IMR-90 (cell line): ENCODE results near the gene POLR1G. TPM values are rescaled to one million over a fixed set of nuclear protein-coding genes. Genes with fewer than 3 reads are reported as not detected.

Source experiments
- ATAC-seq: fragments of 200-7000 bp; cut with Tn5 transposase; 2 replicates; pipeline ENCODE4 v1.9.1; 2020; ENCODE audit warnings: low read depth, mild to moderate bottlenecking, moderate library complexity
- BruUV-seq: library from RNA; stranded (reverse); fragments of 400-500 nt; replicated peaks from 2 replicates; lab custom pipeline; 2021; lab: Mats Ljungman, UMichigan
- CTCF ChIA-PET: fragments of 300-600 bp; formaldehyde crosslinking; extraction: SDS; loops from one replicate; lab custom pipeline; 2021; ENCODE audit warnings: antibody characterized with exemption; lab: Yijun Ruan, JAX
- POLR2A ChIA-PET: fragments of 300-600 bp; sonication (Branson Sonifier 250); formaldehyde crosslinking; loops from one replicate; lab custom pipeline; 2022; ENCODE audit warnings: antibody characterized with exemption; ENCODE audit not compliant: unreplicated experiment; lab: Charles Lee
- DNase-seq: peaks from one replicate; pipeline ENCODE4 v3.0.0; 2013
- H2AFZ ChIP-seq: replicated peaks from 2 replicates; pipeline ENCODE3; 2013; ENCODE audit warnings: low read length, mild to moderate bottlenecking; ENCODE audit not compliant: poor library complexity
- H2AK5ac ChIP-seq: 2 replicates; pipeline ENCODE4 v1.6.1; 2013; ENCODE audit warnings: low read depth, low read length, inconsistent platforms
- H2AK9ac ChIP-seq: replicated peaks from 2 replicates; pipeline ENCODE3; 2013; ENCODE audit warnings: mild to moderate bottlenecking, low read depth, low read length, moderate library complexity; ENCODE audit not compliant: poor library complexity
- H2BK120ac ChIP-seq: 2 replicates; pipeline ENCODE4 v1.6.1; 2013; ENCODE audit warnings: low read depth, low read length, inconsistent platforms
- H2BK15ac ChIP-seq: 3 replicates; pipeline ENCODE4 v1.6.1; 2013; ENCODE audit warnings: low read depth, low read length, inconsistent platforms
- H2BK20ac ChIP-seq: 2 replicates; pipeline ENCODE4 v1.6.1; 2013; ENCODE audit warnings: low read depth, mild to moderate bottlenecking, inconsistent platforms, low read length, moderate library complexity
- H2BK5ac ChIP-seq: 2 replicates; pipeline ENCODE4 v1.6.1; 2013; ENCODE audit warnings: mild to moderate bottlenecking, low read depth, low read length, inconsistent platforms; ENCODE audit not compliant: poor library complexity, severe bottlenecking
- H3K14ac ChIP-seq: replicated peaks from 2 replicates; pipeline ENCODE4 v1.6.1; 2013; ENCODE audit warnings: low read depth, low read length, inconsistent platforms
- H3K18ac ChIP-seq: 2 replicates; pipeline ENCODE4 v1.6.1; 2013; ENCODE audit warnings: low read depth, low read length, control low read depth
- H3K23ac ChIP-seq: 2 replicates; pipeline ENCODE4 v1.6.1; 2013; ENCODE audit warnings: low read depth, low read length, inconsistent platforms
- H3K27ac ChIP-seq: 2 replicates; pipeline ENCODE4 v1.5.1; 2013; ENCODE audit warnings: mild to moderate bottlenecking, control low read depth, low read length; ENCODE audit not compliant: insufficient read depth
- H3K27me3 ChIP-seq: 2 replicates; pipeline ENCODE4 v1.6.1; 2013; ENCODE audit warnings: low read length; ENCODE audit not compliant: control insufficient read depth, insufficient read depth
- H3K36me3 ChIP-seq: 2 replicates; pipeline ENCODE4 v1.6.1; 2013; ENCODE audit warnings: low read length, mixed read lengths; ENCODE audit not compliant: control insufficient read depth, insufficient read depth
- H3K4ac ChIP-seq: 2 replicates; pipeline ENCODE4 v1.6.1; 2013; ENCODE audit warnings: low read depth, low read length, inconsistent platforms
- H3K4me1 ChIP-seq: 2 replicates; pipeline ENCODE4 v1.6.1; 2013; ENCODE audit warnings: low read length, mixed read lengths; ENCODE audit not compliant: control insufficient read depth, insufficient read depth
- H3K4me2 ChIP-seq: 2 replicates; pipeline ENCODE4 v1.6.1; 2013; ENCODE audit warnings: low read depth, mild to moderate bottlenecking, control low read depth, low read length, moderate library complexity
- H3K4me3 ChIP-seq: 2 replicates; pipeline ENCODE4 v1.5.1; 2013; ENCODE audit warnings: low read depth, mild to moderate bottlenecking, control low read depth, low read length, moderate library complexity; ENCODE audit not compliant: insufficient read depth
- H3K56ac ChIP-seq: 2 replicates; pipeline ENCODE4 v1.6.1; 2013; ENCODE audit warnings: low read length, inconsistent platforms; ENCODE audit not compliant: insufficient read depth; ENCODE audit errors: extremely low read depth
- H3K79me1 ChIP-seq, 2 experiments: 2 replicates each; pipeline ENCODE4 v1.6.1; 2013; ENCODE audit warnings: low read length in 2 of 2, inconsistent platforms in 1 of 2, low read depth in 1 of 2
- H3K9ac ChIP-seq: 2 replicates; pipeline ENCODE4 v1.6.1; 2013; ENCODE audit warnings: low read depth, low read length, control low read depth
- H3K9me1 ChIP-seq: 2 replicates; pipeline ENCODE4 v1.6.1; 2013; ENCODE audit warnings: low read length, inconsistent platforms; ENCODE audit not compliant: insufficient read depth
- H3K9me3 ChIP-seq: 2 replicates; pipeline ENCODE4 v1.6.1; 2013; ENCODE audit warnings: low read length; ENCODE audit not compliant: control insufficient read depth, insufficient read depth
- H4K20me1 ChIP-seq: 2 replicates; pipeline ENCODE4 v1.6.1; 2013; ENCODE audit warnings: low read length, inconsistent platforms; ENCODE audit not compliant: insufficient read depth
- H4K5ac ChIP-seq: 2 replicates; pipeline ENCODE4 v1.6.1; 2013; ENCODE audit warnings: mild to moderate bottlenecking, low read depth, low read length, control low read depth
- H4K8ac ChIP-seq, 2 experiments: 2 replicates each; pipeline ENCODE4 v1.6.1; 2013; ENCODE audit warnings: low read depth in 2 of 2, low read length in 2 of 2, control low read depth in 1 of 2, inconsistent platforms in 1 of 2
- H4K91ac ChIP-seq: 2 replicates; pipeline ENCODE4 v1.6.1; 2013; ENCODE audit warnings: low read depth, low read length, inconsistent platforms; ENCODE audit not compliant: insufficient read depth
- BHLHE40 ChIP-seq: fragments of 150-350 bp; IDR thresholded peaks from 2 replicates; pipeline ENCODE4 v1.6.1; 2016; ENCODE audit warnings: mild to moderate bottlenecking, low read depth, low read length
- CEBPB ChIP-seq: IDR thresholded peaks from 2 replicates; pipeline ENCODE4 v1.6.1; 2012; ENCODE audit warnings: low read depth, low read length, improper control_type of control experiment
- CHD1 ChIP-seq: IDR thresholded peaks from 2 replicates; pipeline ENCODE4 v1.6.1; 2012; ENCODE audit warnings: low read depth, low read length, improper control_type of control experiment
- FOS ChIP-seq: fragments of 150-350 bp; IDR thresholded peaks from 2 replicates; pipeline ENCODE4 v1.6.1; 2016; ENCODE audit warnings: low read depth, low read length
- MAFK ChIP-seq: IDR thresholded peaks from 2 replicates; pipeline ENCODE4 v1.6.1; 2012; ENCODE audit warnings: low read depth, low read length, improper control_type of control experiment
- MAZ ChIP-seq: IDR thresholded peaks from 2 replicates; pipeline ENCODE4 v1.6.1; 2012; ENCODE audit warnings: low read depth, mild to moderate bottlenecking, low read length, improper control_type of control experiment, moderate library complexity, borderline replicate concordance
- NFE2L2 ChIP-seq: fragments of 150-350 bp; IDR thresholded peaks from 2 replicates; pipeline ENCODE4 v1.6.1; 2016; ENCODE audit warnings: low read depth, mild to moderate bottlenecking, low read length
- POLR2A ChIP-seq: IDR thresholded peaks from 2 replicates; pipeline ENCODE4 v1.6.1; 2012; ENCODE audit warnings: mild to moderate bottlenecking, low read depth, low read length
- RAD21 ChIP-seq: IDR thresholded peaks from 2 replicates; pipeline ENCODE4 v1.6.1; 2012; ENCODE audit warnings: low read length, improper control_type of control experiment
- RCOR1 ChIP-seq: IDR thresholded peaks from 2 replicates; pipeline ENCODE4 v1.6.1; 2012; ENCODE audit warnings: mild to moderate bottlenecking, low read length, improper control_type of control experiment; ENCODE audit not compliant: insufficient replicate concordance
- RFX5 ChIP-seq: IDR thresholded peaks from 2 replicates; pipeline ENCODE4 v1.8.0; 2012; ENCODE audit warnings: low read depth, mild to moderate bottlenecking, low read length, moderate library complexity
- SMC3 ChIP-seq: fragments of 150-350 bp; IDR thresholded peaks from 2 replicates; pipeline ENCODE4 v1.6.1; 2016; ENCODE audit warnings: low read depth, mild to moderate bottlenecking, antibody characterized with exemption, low read length, moderate library complexity
- USF2 ChIP-seq: fragments of 150-350 bp; IDR thresholded peaks from 2 replicates; pipeline ENCODE4 v1.6.1; 2017; ENCODE audit warnings: mild to moderate bottlenecking, antibody characterized with exemption, low read length, low read depth
- WGBS, 2 experiments: methylation state at CpG; one replicate each; pipeline versions ENCODE4 v1.1.5 to v1.1.7; 2013; ENCODE audit warnings: missing lambda C conversion rate in 2 of 2; ENCODE audit not compliant: insufficient read length in 1 of 2; ENCODE audit errors: extremely low coverage in 2 of 2; 5-methylcytosine and 5-hydroxymethylcytosine counted together
- dilution Hi-C: fragments of 300-500 bp; cut with HindIII; formaldehyde crosslinking; loops from one replicate; pipeline ENCODE4 v1.14.3; 2018; ENCODE audit warnings: low sequenced_read_pairs; ENCODE audit not compliant: unreplicated experiment
- in situ Hi-C: fragments of 300-500 bp; cut with MboI; formaldehyde crosslinking; loops from 3 replicates; pipeline ENCODE4 v1.14.3; 2019; ENCODE audit warnings: low sequenced_read_pairs, inconsistent platforms, mixed read lengths
- intact Hi-C: fragments of 100-400 bp; cut with micrococcal nuclease; formaldehyde crosslinking; loops from 2 replicates; pipeline ENCODE4 v1.10.0; 2022
- polyA plus RNA-seq, 3 experiments: library from polyadenylated mRNA; depleted of rRNA; stranded (reverse); fragments of >200 nt; gene quantifications; 2 replicates each; pipeline ENCODE4 v1.2.3, GENCODE V29; 2012; ENCODE audit warnings: low replicate concordance in 1 of 3
- total RNA-seq: library from RNA; depleted of rRNA; stranded (reverse); fragments of >200 nt; gene quantifications from 2 replicates; pipeline ENCODE4 v1.2.3, GENCODE V29; 2012
- TF ChIP-seq, protein P1 (sequence below): fragments of 150-350 bp; IDR thresholded peaks from 2 replicates; pipeline ENCODE4 v1.6.1; 2016; ENCODE audit warnings: low read depth, mild to moderate bottlenecking, low read length, moderate library complexity, borderline replicate concordance
- TF ChIP-seq, protein P2 (sequence below): conservative IDR thresholded peaks from 2 replicates; pipeline ENCODE4 v1.5.1; 2012; ENCODE audit warnings: mild to moderate bottlenecking, low read depth, low read length, improper control_type of control experiment

Gene POLR1G
- total and polyA plus RNA-seq, 2 of the 4 experiments (the other 2 are of a cell fraction), result 8.0 to 12.5 TPM

DNA sequence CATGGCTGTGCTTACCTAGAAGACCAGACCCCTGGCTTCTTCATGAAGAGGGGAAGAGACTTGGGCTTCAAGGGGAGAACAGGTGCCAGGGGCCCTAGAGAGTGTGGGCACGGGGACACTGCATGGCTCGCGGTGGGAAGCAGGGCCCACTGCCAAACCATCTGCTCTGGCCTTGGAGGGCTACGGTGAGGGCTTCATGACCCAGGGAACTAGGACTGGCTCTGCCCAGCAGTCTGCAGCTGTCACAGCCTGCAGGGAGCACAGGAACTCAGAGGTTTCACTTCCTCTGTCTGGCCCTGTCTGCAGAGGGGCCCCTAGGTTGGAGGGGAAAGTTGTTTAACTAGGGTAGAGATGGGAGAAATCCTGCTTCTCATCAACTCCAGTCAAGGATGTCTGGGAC, 13.0 kb downstream of the POLR1G start:
- Histone ChIP-seq H3K18ac (no peak overlapping the region), H3K4me1 (peaks cover 5% of the 10 kb centered on the region), H3K79me1 (peaks cover 14 to 51% of the 10 kb centered on the region in 2 experiments), H3K27me3 (no peaks in the 10 kb centered on the region), H3K4me3 (no peak overlapping the region), H2BK5ac (no peak overlapping the region), H3K23ac (no peak overlapping the region), H3K27ac (no peak overlapping the region), H4K8ac (no peak overlapping the region), H4K5ac (no peak overlapping the region), H2BK120ac (no peak overlapping the region), H3K56ac (no peak overlapping the region), H2AK5ac (no peak overlapping the region), H3K4ac (no peak overlapping the region), H3K9me3 (no peaks in the 10 kb centered on the region), H3K9ac (no peak overlapping the region), H4K91ac (no peak overlapping the region), H2AFZ (no peak overlapping the region), H3K4me2 (no peak overlapping the region), H3K9me1 (no peaks in the 10 kb centered on the region; the same call in 1 of the 2 replicates), H2BK20ac (no peak overlapping the region), H3K36me3 (peaks cover 48% of the 10 kb centered on the region), H4K20me1 (no peaks in the 10 kb centered on the region), H2AK9ac (no peak overlapping the region), H2BK15ac (no peak overlapping the region), H3K14ac (no peak overlapping the region)
- POLR2A ChIA-PET, result no interaction called here
- no peak for ATAC-seq
- 83% methylated on average over 1 of the region's 4 CpGs; no CpG with 5 or more reads in 1 of the 2 experiments for WGBS, 2 experiments
- DNase-seq, result no peak
- intact Hi-C loops, result no loop called here
- dilution Hi-C loops, result no loop called here
- no TSS peak for BruUV-seq
- TF ChIP-seq, protein P1, sequence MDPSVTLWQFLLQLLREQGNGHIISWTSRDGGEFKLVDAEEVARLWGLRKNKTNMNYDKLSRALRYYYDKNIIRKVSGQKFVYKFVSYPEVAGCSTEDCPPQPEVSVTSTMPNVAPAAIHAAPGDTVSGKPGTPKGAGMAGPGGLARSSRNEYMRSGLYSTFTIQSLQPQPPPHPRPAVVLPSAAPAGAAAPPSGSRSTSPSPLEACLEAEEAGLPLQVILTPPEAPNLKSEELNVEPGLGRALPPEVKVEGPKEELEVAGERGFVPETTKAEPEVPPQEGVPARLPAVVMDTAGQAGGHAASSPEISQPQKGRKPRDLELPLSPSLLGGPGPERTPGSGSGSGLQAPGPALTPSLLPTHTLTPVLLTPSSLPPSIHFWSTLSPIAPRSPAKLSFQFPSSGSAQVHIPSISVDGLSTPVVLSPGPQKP, result no peak
- TF ChIP-seq RAD21 (no peak), CEBPB (no peak), SMC3 (no peak), USF2 (no peak), RFX5 (no peak), MAFK (no peak), FOS (no peak), BHLHE40 (no peak), NFE2L2 (no peak), POLR2A (no peak), RCOR1 (no peak), MAZ (no peak), CHD1 (no peak)
- TF ChIP-seq, protein P2, sequence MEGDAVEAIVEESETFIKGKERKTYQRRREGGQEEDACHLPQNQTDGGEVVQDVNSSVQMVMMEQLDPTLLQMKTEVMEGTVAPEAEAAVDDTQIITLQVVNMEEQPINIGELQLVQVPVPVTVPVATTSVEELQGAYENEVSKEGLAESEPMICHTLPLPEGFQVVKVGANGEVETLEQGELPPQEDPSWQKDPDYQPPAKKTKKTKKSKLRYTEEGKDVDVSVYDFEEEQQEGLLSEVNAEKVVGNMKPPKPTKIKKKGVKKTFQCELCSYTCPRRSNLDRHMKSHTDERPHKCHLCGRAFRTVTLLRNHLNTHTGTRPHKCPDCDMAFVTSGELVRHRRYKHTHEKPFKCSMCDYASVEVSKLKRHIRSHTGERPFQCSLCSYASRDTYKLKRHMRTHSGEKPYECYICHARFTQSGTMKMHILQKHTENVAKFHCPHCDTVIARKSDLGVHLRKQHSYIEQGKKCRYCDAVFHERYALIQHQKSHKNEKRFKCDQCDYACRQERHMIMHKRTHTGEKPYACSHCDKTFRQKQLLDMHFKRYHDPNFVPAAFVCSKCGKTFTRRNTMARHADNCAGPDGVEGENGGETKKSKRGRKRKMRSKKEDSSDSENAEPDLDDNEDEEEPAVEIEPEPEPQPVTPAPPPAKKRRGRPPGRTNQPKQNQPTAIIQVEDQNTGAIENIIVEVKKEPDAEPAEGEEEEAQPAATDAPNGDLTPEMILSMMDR, result no peak
- CTCF ChIA-PET, result no interaction called here
- in situ Hi-C loops, result no loop called here
